ENCODE measurements around the gene AP3B1.

AP3B1 gene

GRCh38 chr5:77972469-77973252, 321.8 kb downstream of the AP3B1 start:
- peak in 1 of 3 experiments; percentile 22 for DNase-seq (ENCODE audit: low read depth in 3 of 3)

GRCh38 chr5:77971776-77972468, 322.6 kb downstream of the AP3B1 start:
- DNase-seq (ENCODE audit: low read depth in 3 of 3): no peak

- DNase-seq (ENCODE audit: low read depth in 3 of 3): no peak
Observed at GRCh38 chr5:77970891-77971290, 323.6 kb downstream of the AP3B1 start.

GRCh38 chr5:77963795-77964194, 330.7 kb downstream of the AP3B1 start:
- DNase-seq (ENCODE audit: low read depth in 3 of 3): no peak

- no peak for DNase-seq (ENCODE audit: low read depth in 3 of 3)
Observed at GRCh38 chr5:77960863-77961396, 333.6 kb downstream of the AP3B1 start.

- DNase-seq (ENCODE audit: low read depth in 3 of 3): no peak
Observed at GRCh38 chr5:77960305-77960704, 334.2 kb downstream of the AP3B1 start.

- no peak for DNase-seq (ENCODE audit: low read depth in 3 of 3)
Observed at GRCh38 chr5:77958642-77959330, 335.7 kb downstream of the AP3B1 start.

- no peak for DNase-seq (ENCODE audit: low read depth in 3 of 3)
Observed at GRCh38 chr5:77957931-77958521, 336.5 kb downstream of the AP3B1 start.

- DNase-seq (ENCODE audit: low read depth in 3 of 3): no peak
Observed at GRCh38 chr5:77957516-77957915, 337.0 kb downstream of the AP3B1 start.

- DNase-seq (ENCODE audit: low read depth in 3 of 3): no peak
Observed at GRCh38 chr5:77957081-77957480, 337.4 kb downstream of the AP3B1 start.

GRCh38 chr5:77955577-77955976, 338.9 kb downstream of the AP3B1 start:
- DNase-seq (ENCODE audit: low read depth in 3 of 3): no peak

- no peak for DNase-seq (ENCODE audit: low read depth in 3 of 3)
Observed at GRCh38 chr5:77953374-77953773, 341.1 kb downstream of the AP3B1 start.

- no peak for DNase-seq (ENCODE audit: low read depth in 3 of 3)
Observed at GRCh38 chr5:77952636-77953212, 341.8 kb downstream of the AP3B1 start.
